GM12878 (cell line): ENCODE measurements around the gene TADA2A. TPM values are rescaled to one million over a fixed set of nuclear protein-coding genes. Genes with fewer than 3 reads are reported as not detected.

ENCODE experiments used
- ATAC-seq: fragments of 200-7000 bp; cut with Tn5 transposase; 3 replicates; pipeline ENCODE4 v1.9.1; 2020; ENCODE audit warnings: mild to moderate bottlenecking, moderate library complexity
- BruUV-seq: library from RNA; stranded (reverse); fragments of 400-500 nt; replicated peaks from 2 replicates; lab custom pipeline; 2021; lab: Mats Ljungman, UMichigan
- CTCF ChIA-PET: fragments of 300-600 bp; sonication (Branson Sonifier 250); formaldehyde crosslinking; extraction: SDS; loops from one replicate; lab custom pipeline; 2021; ENCODE audit warnings: inconsistent platforms; lab: Yijun Ruan, JAX
- POLR2A ChIA-PET: fragments of 350-600 bp; formaldehyde crosslinking; extraction: SDS; loops from one replicate; lab custom pipeline; 2021; ENCODE audit warnings: inconsistent platforms; lab: Charles Lee
- RAD21 ChIA-PET: fragments of 300-600 bp; sonication (Branson Sonifier 250); formaldehyde crosslinking; loops from one replicate; lab custom pipeline; 2023; ENCODE audit warnings: antibody characterized with exemption; ENCODE audit not compliant: unreplicated experiment; lab: Charles Lee
- SMC1A ChIA-PET: fragments of 300-600 bp; sonication (Branson Sonifier 250); formaldehyde crosslinking; loops from one replicate; lab custom pipeline; 2023; ENCODE audit not compliant: unreplicated experiment, uncharacterized antibody; lab: Charles Lee
- DNase-seq: peaks from one replicate; pipeline ENCODE4 v3.0.0-alpha.2; 2011; ENCODE audit warnings: low read depth, low spot score
- FAIRE-seq: peaks from 3 replicates; lab custom pipeline; 2011; peaks lifted over from hg19 to GRCh38; lab: Jason Lieb, UNC
- H2AFZ ChIP-seq: 2 replicates; pipeline ENCODE4 v1.6.0; 2011; ENCODE audit warnings: low read depth, low read length, control low read depth; ENCODE audit not compliant: control insufficient read depth
- H3K27ac ChIP-seq: 2 replicates; pipeline ENCODE4 v1.5.1; 2011; ENCODE audit warnings: control low read depth; ENCODE audit not compliant: control insufficient read depth, insufficient read depth
- H3K27me3 ChIP-seq, 2 experiments: replicated peaks in 1 of 2; 2 replicates each; pipeline versions ENCODE4 v1.6.0 to v1.6.1; 2011; ENCODE audit warnings: low read length in 1 of 2; ENCODE audit not compliant: control insufficient read depth in 2 of 2, insufficient read depth in 2 of 2
- H3K36me3 ChIP-seq, 2 experiments: 2 replicates each; pipeline ENCODE4 v1.5.1; 2011; ENCODE audit warnings: low read length in 1 of 2; ENCODE audit not compliant: control insufficient read depth in 2 of 2, insufficient read depth in 2 of 2
- H3K4me1 ChIP-seq: 2 replicates; pipeline ENCODE4 v1.6.1; 2011; ENCODE audit warnings: mild to moderate bottlenecking, low read length, moderate library complexity, mixed read lengths; ENCODE audit not compliant: control insufficient read depth, insufficient read depth
- H3K4me2 ChIP-seq: 2 replicates; pipeline ENCODE4 v1.6.0; 2011; ENCODE audit warnings: control low read depth; ENCODE audit not compliant: control insufficient read depth, insufficient read depth
- H3K4me3 ChIP-seq: fragments of 200-600 bp; sonication (generic); 2 replicates; pipeline ENCODE4 v1.5.1; 2016
- H3K79me2 ChIP-seq: 2 replicates; pipeline ENCODE4 v1.6.0; 2011; ENCODE audit warnings: low read length; ENCODE audit not compliant: control insufficient read depth, insufficient read depth
- H3K9ac ChIP-seq: 2 replicates; pipeline ENCODE4 v1.8.0; 2011; ENCODE audit warnings: low read length, control low read depth, mixed read lengths; ENCODE audit not compliant: control insufficient read depth, insufficient read depth
- H3K9me3 ChIP-seq: replicated peaks from 3 replicates; pipeline ENCODE4 v1.5.1; 2011; ENCODE audit warnings: mild to moderate bottlenecking, low read length; ENCODE audit not compliant: control insufficient read depth, insufficient read depth
- H4K20me1 ChIP-seq: 2 replicates; pipeline ENCODE4 v1.6.0; 2011; ENCODE audit not compliant: control insufficient read depth, insufficient read depth
- ATF2 ChIP-seq: IDR thresholded peaks from 2 replicates; pipeline ENCODE4 v1.6.1; 2012; ENCODE audit warnings: low read length, inconsistent platforms
- ATF7 ChIP-seq: fragments of 450-650 bp; IDR thresholded peaks from 2 replicates; pipeline ENCODE4 v1.6.1; 2016; ENCODE audit warnings: low read depth, mild to moderate bottlenecking
- CREB1 ChIP-seq: IDR thresholded peaks from 2 replicates; pipeline ENCODE4 v1.6.1; 2012; ENCODE audit warnings: low read depth, mild to moderate bottlenecking, inconsistent platforms
- CREM ChIP-seq: IDR thresholded peaks from 2 replicates; pipeline ENCODE4 v1.6.1; 2014; ENCODE audit warnings: antibody characterized with exemption, low read depth
- DPF2 ChIP-seq: fragments of 450-650 bp; IDR thresholded peaks from 2 replicates; pipeline ENCODE4 v1.6.1; 2017; ENCODE audit warnings: mild to moderate bottlenecking
- EP300 ChIP-seq, 2 experiments: fragments of 150-350 bp in 1 of 2; IDR thresholded peaks; 2 replicates each; pipeline ENCODE4 v1.6.1; 2011 to 2012; ENCODE audit warnings: low read depth in 2 of 2, low read length in 2 of 2, borderline replicate concordance in 1 of 2, improper control_type of control experiment in 1 of 2, inconsistent platforms in 1 of 2; ENCODE audit not compliant: control insufficient read depth in 1 of 2
- FOS ChIP-seq: IDR thresholded peaks from 3 replicates; pipeline ENCODE4 v1.6.1; 2011; ENCODE audit warnings: borderline replicate concordance; ENCODE audit not compliant: insufficient read length; ENCODE audit errors: extremely low read depth
- IKZF2 ChIP-seq, 2 experiments: fragments of 450-650 bp; IDR thresholded peaks; 2 replicates each; pipeline ENCODE4 v1.6.1; 2017; ENCODE audit warnings: mild to moderate bottlenecking in 2 of 2, moderate library complexity in 2 of 2
- JUNB ChIP-seq: IDR thresholded peaks from 2 replicates; pipeline ENCODE4 v1.6.1; 2016; ENCODE audit warnings: antibody characterized with exemption, mild to moderate bottlenecking
- MEF2A ChIP-seq: IDR thresholded peaks from 2 replicates; pipeline ENCODE4 v1.6.1; 2011; ENCODE audit warnings: low read depth, mild to moderate bottlenecking, low read length, moderate library complexity; ENCODE audit not compliant: insufficient read depth
- MTA2 ChIP-seq: fragments of 450-650 bp; IDR thresholded peaks from 2 replicates; pipeline ENCODE4 v1.6.1; 2016; ENCODE audit warnings: low read depth, mild to moderate bottlenecking, moderate library complexity
- NFIC ChIP-seq: IDR thresholded peaks from 2 replicates; pipeline ENCODE4 v1.6.1; 2012; ENCODE audit warnings: low read depth, mild to moderate bottlenecking, inconsistent platforms, low read length, moderate library complexity
- RBBP5 ChIP-seq: fragments of 200-600 bp; sonication (generic); conservative IDR thresholded peaks from 2 replicates; pipeline ENCODE4 v1.6.1; 2016
- RFX5 ChIP-seq: IDR thresholded peaks from 2 replicates; pipeline ENCODE4 v1.6.1; 2011; ENCODE audit warnings: low read depth, low read length, improper control_type of control experiment
- RUNX3 ChIP-seq: IDR thresholded peaks from 2 replicates; pipeline ENCODE4 v1.6.1; 2012; ENCODE audit warnings: low read length, inconsistent platforms
- SKIL ChIP-seq: fragments of 450-650 bp; IDR thresholded peaks from 2 replicates; pipeline ENCODE4 v1.6.1; 2017; ENCODE audit warnings: mild to moderate bottlenecking, low read depth, inconsistent platforms; ENCODE audit not compliant: poor library complexity, severe bottlenecking
- SP1 ChIP-seq: IDR thresholded peaks from one replicate; pipeline ENCODE4 v1.6.1; 2011; ENCODE audit warnings: low read depth, low read length
- TARDBP ChIP-seq: IDR thresholded peaks from 2 replicates; pipeline ENCODE4 v1.6.1; 2016; ENCODE audit warnings: borderline replicate concordance
- ZNF207 ChIP-seq: fragments of 450-650 bp; IDR thresholded peaks from 2 replicates; pipeline ENCODE4 v1.6.1; 2014; ENCODE audit warnings: antibody characterized with exemption, mild to moderate bottlenecking, borderline replicate concordance
- ZNF24 ChIP-seq: fragments of 450-650 bp; IDR thresholded peaks from 2 replicates; pipeline ENCODE4 v1.6.1; 2017; ENCODE audit warnings: antibody characterized with exemption, mild to moderate bottlenecking
- ZNF622 ChIP-seq: fragments of 450-650 bp; IDR thresholded peaks from 2 replicates; pipeline ENCODE4 v1.6.1; 2017; ENCODE audit warnings: mild to moderate bottlenecking, inconsistent platforms
- whole genome bisulfite sequencing: methylation state at CpG from one replicate; pipeline ENCODE4 v1.1.6; 2016; ENCODE audit warnings: low lambda C conversion rate; ENCODE audit not compliant: insufficient replicate concordance, insufficient coverage; ENCODE audit errors: missing lambda C conversion rate; 5-methylcytosine and 5-hydroxymethylcytosine counted together
- in situ Hi-C: fragments of 300-500 bp; cut with MboI; formaldehyde crosslinking; loops from 9 replicates; pipeline ENCODE4 v1.14.3; 2018; ENCODE audit warnings: mixed read lengths
- intact Hi-C: fragments of 100-400 bp; cut with micrococcal nuclease; formaldehyde crosslinking; loops from one replicate; pipeline ENCODE4 v1.14.2; 2022; ENCODE audit not compliant: unreplicated experiment
- polyA plus RNA-seq, 11 experiments: library from polyadenylated mRNA; depleted of rRNA in 4 of 11; unstranded in 6 of 11; stranded (reverse) in 5 of 11; fragments of >200 nt; fragmentation: Nextera tagmentation in 4 of 11; fragmentation: Illumina TruSeq in 1 of 11; extraction: Ambion mirVana in 4 of 11; extraction: Trizol in 1 of 11; gene quantifications; 1 replicate in 1 of 11; 2 replicates in 10 of 11; pipeline versions ENCODE4 v1.2.1 to v1.2.3, GENCODE V29; 2011 to 2016; ENCODE audit warnings: inconsistent platforms in 2 of 11, missing spikeins in 2 of 11, low read depth in 1 of 11
- total RNA-seq, 4 experiments: library from RNA; depleted of rRNA in 3 of 4; stranded (reverse); fragments of >200 nt in 3 of 4; fragmentation: Illumina TruSeq in 1 of 4; extraction: Trizol in 1 of 4; gene quantifications; 2 replicates each; pipeline versions ENCODE4 v1.2.1 to v1.2.3, GENCODE V29; 2013 to 2021

TADA2A gene
- total and polyA plus RNA-seq, 10 of the 15 experiments (the other 5 are each of a cell fraction or from before 2014, with no cell fraction given) = 19.6 to 43.8 (median 34.1) TPM

- H3K4me3 ChIP-seq = no peak overlapping the region
- no peak for DNase-seq
- TF ChIP-seq SKIL = no peak
- TF ChIP-seq ATF7 = peak; percentile 98
- no peak for TF ChIP-seq RFX5
- no peak for TF ChIP-seq RBBP5
- no peak for TF ChIP-seq ZNF622
- TF ChIP-seq RUNX3 = peak; percentile 54; the same call in 1 of the 2 replicates
- peak; percentile 64; the same call in 1 of the 2 replicates for TF ChIP-seq JUNB
- no peak for TF ChIP-seq TARDBP
- TF ChIP-seq SP1 = no peak
- TF ChIP-seq DPF2 = 0 out of 2 replicates have a peak, but pooled peaks have one; percentile 44
- no peak for TF ChIP-seq ZNF207
- peak; percentile 66 for TF ChIP-seq MEF2A
- TF ChIP-seq FOS = no peak
- peak; percentile 82 for TF ChIP-seq ATF2
- 0 out of 4 replicates have a peak, but pooled peaks of 1 of the 2 experiments have one; percentile 23 for TF ChIP-seq EP300 (IDR thresholded peaks at IDR 0.05; ENCODE audit: borderline replicate concordance in 1 of 2, control insufficient read depth in 1 of 2, low read depth in 2 of 2, low read length in 2 of 2)
- peak; percentile 65; the same call in 1 of the 2 replicates for TF ChIP-seq NFIC
- TF ChIP-seq ZNF24 = 0 out of 2 replicates have a peak, but pooled peaks have one; percentile 17
- TF ChIP-seq CREM = peak; percentile 73
- peak; percentile 16; the same call in 1 of the 2 replicates for TF ChIP-seq MTA2
- peak; percentile 88 for TF ChIP-seq CREB1
- peak in 1 of 2 experiments; percentile 27; a peak in 1 of 4 replicates for TF ChIP-seq IKZF2 (IDR thresholded peaks at IDR 0.05)
- TF ChIP-seq, all 136 proteins: peak for 13
- no peaks in the 10 kb centered on the region; the same call in 1 of the 2 replicates for H3K79me2 ChIP-seq
- in situ Hi-C loops (no loop called here), intact Hi-C loops (no loop called here)
- peaks cover 5 to 31% of the 10 kb centered on the region in 2 experiments; a peak in 3 of 4 replicates for H3K36me3 ChIP-seq
- CTCF ChIA-PET = interaction anchor here (0.7 to 1.9 kb wide), 12 partner anchors 9 to 61 kb away, joined by 3 to 8 read pairs (median 4); partner anchors contain the start of gene C17orf78
- WGBS = 0% methylated on average over 1 of the region's 1 CpG
- peak overlapping the region; percentile 58; the same call in 1 of the 2 replicates for H3K27ac ChIP-seq
- peak overlapping the region; percentile 10; the same call in 1 of the 2 replicates for H2AFZ ChIP-seq
- H3K9me3 ChIP-seq = no peaks in the 10 kb centered on the region
- H3K27me3 ChIP-seq = no peaks in the 10 kb centered on the region
- RAD21 ChIA-PET = interaction anchor here (0.6 to 1.6 kb wide), 11 partner anchors 9 to 61 kb away, joined by 3 to 15 read pairs (median 4); partner anchors contain the start of genes ACACA and TADA2A
- no peak overlapping the region for H3K9ac ChIP-seq
- no peaks in the 10 kb centered on the region for H4K20me1 ChIP-seq
- H3K4me2 ChIP-seq = peak overlapping the region; percentile 9; the same call in 1 of the 2 replicates
- ATAC-seq = peak; percentile 94
- POLR2A ChIA-PET = interaction anchor here (0.7 to 2.1 kb wide), 9 partner anchors 10 to 22 kb away, joined by 3 to 11 read pairs (median 5); partner anchors contain the start of genes ACACA and TADA2A
- BruUV-seq = no TSS peak
- SMC1A ChIA-PET = interaction anchor here (0.5 to 1.9 kb wide), 19 partner anchors 9 to 62 kb away, joined by 3 to 18 read pairs (median 4); no protein-coding TSS in a partner anchor
- peaks cover 6% of the 10 kb centered on the region; the same call in 1 of the 2 replicates for H3K4me1 ChIP-seq
- no peak for FAIRE-seq
Measured at GRCh38 chr17:37430051-37430627, 23.5 kb downstream of the TADA2A start.
